Kidney tubule cell (primary cell): ENCODE data around the gene CTBP1.

Experiments used
- DNase-seq: peaks from one replicate; pipeline ENCODE4 v3.0.0-alpha.2; 2018; ENCODE audit warnings: low spot score

Gene CTBP1

DNA sequence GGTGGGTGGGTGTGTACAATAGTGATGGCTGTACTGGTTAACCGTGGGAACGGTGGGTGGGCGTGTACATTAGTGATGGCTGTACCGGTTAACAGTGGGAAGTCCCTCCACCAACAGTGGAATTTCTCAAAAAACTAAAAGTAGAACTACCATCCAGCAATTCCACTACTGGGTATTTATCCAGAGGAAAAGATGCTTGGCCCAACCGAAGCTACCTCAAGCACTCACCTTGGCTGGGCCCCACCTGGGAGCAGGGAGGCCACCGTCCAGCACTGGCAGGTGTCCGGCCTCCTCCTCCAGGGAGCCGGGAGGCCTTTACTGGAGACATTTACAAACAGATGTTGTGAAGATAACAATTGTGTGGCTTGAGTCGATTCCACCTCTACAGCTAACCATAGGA, 34.8 kb upstream of the CTBP1 start:
- no peak for DNase-seq

DNA sequence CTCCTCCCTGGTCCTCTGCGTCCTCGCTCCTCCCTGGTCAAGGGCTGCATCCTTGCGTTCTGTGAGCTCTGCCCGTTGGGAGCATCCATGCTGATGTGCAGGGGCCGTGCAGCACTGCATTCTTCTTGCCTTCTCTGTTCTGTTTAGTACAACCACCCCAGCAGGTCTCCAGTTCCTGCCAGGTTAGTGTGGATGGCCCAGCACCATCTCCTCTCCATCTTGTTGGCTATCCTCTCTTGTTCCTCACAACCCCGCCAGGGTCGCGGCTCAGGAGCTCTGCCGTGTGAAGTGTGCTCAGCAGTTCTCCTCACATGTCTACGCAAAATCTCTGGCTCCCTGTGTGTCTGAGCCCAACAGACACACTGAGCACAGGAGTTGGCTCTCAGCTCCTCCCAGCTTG, 30.3 kb upstream of the CTBP1 start:
- no peak for DNase-seq

DNA sequence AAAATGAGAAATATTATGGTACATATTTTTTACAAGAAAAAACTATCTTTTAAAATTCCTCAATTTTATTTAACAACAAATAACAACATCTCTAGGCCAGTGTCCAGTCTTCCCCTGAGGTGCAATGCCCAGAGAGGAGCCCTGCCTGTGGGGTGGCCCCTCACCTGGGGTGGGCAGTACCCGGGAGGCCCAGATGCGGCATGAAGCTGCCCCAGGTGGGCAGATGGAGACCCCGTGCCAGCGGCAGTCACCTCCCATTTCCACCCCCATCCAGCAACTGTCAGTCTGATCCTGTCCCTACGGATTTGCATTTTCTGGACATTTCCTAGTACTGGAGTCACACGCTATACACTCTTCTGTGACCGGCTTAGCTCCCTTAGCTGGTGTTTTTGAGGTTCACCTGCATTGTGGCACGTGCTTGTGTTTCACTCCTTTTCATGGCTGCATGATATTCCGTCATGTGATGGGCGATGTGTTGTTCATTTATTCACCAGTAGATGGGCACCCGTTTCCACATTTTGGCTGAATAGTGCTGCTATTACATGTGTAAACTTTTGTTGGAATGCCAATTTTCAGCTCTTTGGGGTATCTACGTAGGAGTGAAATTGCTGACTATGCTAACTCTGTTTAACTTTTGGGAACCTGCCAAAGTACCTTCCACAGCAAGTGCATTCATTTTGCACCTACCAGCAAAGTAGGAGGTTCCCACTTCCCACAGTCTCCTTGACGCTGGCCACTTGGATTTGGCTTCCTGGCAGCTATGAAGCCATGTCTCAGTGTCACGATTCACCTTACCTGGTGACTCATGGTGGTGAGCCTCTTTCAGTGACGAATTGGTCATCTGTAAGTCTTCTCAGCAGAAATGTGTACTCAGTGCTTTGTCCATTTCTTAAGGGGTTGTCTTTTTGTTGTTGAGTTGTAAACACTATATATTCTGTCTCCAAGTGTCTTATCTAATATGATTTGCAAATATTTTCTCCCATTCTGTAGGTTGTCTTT, 29.0 kb upstream of the CTBP1 start:
- peak; percentile 84 for DNase-seq

DNA sequence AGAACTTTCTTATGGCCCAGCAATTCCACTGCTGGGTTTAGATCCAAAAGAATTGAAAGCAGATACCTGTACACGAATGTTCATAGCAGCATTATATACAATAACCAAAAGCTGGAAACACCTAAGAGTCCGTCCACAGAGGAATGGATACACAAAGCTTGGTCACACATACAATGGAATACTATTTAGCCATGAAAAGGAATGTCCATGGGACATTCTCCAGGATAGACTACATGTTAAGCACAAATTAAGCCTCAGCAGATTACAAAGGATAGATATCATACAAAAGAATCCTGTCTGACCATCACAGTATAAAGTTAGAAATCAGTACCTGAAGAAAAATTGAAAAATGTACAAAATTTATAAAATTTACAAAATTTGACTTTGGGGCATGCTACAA, 28.1 kb upstream of the CTBP1 start:
- no peak for DNase-seq

DNA sequence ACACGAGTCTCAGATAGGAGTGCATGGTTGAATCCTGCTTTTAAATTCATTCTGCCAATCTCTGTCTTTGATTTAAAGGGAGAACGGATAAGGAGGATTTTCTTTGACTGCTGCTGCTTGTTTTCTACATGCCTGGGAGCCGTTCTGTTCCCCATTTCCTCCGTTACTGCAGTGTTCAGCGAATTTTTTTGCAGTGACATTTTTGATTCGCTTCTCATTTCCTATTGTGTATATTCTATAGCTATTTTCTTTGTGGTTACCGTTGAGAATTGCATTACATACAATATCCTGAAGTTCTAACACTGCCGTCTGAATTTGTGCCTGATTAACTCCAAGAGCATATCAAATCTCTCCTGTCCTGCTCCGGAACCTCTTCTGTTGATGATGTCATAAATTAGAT, 25.9 kb upstream of the CTBP1 start:
- DNase-seq: no peak

DNA sequence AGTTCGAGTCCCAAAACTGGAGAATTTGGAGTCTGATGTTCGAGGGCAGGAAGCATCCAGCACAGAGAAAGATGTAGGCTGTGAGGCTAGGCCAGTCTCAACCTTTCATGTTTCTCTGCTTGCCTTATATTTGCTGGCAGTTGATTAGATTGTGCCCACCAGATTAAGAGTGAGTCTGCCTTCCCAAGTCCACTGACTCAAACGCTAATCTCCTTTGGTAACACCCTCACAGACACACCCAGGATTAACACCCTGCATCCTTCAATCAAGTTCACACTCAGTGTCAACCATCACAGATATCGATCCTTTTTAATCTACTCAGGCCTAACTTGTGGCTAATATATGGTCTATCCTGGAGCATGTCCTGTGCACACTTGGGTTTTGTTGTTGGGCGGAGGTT, 22.8 kb upstream of the CTBP1 start:
- no peak for DNase-seq

DNA sequence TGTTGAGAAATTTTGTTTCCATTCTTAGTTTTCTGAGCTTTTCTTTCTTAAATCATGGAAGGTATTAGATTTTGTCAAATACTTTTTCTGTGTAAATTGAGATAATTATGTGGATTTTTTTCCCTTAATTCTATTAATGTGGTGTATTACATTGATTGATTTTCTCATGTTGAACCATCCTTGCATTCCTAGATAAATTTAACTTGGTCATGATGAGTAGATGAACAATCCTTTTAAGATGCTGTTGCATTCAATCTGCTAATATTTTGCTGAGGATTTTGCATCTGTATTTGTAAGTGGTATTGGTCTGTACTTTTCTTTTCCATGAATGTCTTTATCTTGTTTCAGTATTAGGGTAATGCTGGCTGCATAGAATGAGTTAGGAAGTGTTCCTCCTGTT, 20.3 kb upstream of the CTBP1 start:
- no peak for DNase-seq

DNA sequence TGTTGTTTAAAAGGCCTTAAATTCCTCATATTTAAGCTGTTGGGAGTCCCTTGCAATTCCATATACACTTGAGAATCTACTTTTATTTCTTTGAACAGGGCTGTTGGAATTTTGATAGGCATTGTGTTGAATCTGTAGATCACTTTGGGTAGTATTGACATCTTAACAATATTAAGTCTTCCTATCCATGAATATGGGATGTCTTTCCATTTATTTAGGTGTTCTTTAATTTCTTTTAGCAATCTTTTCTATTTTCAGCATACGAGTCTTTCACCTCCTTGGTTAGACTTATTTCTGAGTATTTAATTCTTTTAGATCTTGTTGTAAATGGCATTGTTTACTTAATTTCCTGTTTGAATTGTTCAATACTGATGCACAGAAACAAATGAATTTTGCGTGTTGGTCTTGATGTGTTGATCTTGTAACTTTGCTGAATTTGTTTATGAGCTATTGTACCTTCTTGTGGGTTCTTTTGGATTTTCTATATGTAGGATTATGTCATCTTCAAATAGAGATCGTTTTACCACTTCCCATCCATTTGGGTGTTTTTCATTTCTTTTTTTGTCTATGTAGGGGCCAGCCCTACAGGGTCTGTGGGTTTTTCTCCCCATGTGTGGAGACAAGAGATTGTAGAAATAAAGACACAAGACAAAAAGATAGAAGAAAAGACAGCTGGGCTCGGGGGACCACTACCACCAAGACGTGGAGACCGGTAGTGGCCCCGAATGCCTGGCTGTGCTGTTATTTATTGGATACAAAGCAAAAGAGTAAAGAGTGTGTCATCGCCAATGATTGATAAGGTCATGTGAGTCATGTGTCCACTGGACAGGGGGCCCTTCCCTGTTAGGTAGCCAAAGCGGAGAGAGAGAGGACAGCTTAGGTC, 18.2 kb upstream of the CTBP1 start:
- DNase-seq: no peak

DNA sequence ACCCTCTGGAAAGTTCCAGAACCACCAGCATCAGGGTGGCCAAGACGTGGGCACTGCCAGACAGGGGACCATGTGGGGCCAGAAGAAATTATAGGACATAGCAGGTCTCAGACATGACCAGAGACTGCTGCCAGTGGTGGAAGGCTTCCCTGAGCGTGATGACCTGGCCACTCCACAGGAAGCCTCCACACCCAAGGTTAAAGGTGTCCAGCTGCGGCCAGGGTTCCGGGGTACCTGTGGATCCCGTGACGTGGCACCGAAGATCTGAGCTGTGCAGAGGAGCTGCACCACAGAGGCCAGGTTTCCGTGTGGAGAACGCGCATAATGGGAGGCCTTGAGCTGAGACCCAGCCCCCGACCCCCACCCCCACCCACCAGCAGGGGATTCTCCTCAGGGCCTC, 16.4 kb upstream of the CTBP1 start:
- DNase-seq: no peak

DNA sequence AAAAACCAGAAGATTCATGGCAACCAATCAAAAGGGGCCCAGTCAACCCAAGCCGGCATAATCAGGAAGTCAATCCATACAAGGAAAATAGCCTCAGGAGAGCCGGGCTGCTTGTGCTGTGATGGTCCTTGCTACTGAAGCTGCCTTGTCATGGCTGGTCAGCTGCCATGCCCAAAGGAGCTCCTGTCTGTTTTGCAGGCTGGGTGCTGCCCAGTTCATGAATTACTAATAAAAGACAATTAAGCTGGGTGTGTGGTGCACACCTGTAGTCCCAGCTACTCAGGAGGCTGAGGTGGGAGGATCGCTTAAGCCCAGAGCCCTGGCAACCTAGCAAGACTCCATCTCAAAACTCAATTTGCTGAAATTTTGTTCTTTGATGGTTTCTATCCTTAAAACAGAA, 16.0 kb upstream of the CTBP1 start:
- DNase-seq: no peak

DNA sequence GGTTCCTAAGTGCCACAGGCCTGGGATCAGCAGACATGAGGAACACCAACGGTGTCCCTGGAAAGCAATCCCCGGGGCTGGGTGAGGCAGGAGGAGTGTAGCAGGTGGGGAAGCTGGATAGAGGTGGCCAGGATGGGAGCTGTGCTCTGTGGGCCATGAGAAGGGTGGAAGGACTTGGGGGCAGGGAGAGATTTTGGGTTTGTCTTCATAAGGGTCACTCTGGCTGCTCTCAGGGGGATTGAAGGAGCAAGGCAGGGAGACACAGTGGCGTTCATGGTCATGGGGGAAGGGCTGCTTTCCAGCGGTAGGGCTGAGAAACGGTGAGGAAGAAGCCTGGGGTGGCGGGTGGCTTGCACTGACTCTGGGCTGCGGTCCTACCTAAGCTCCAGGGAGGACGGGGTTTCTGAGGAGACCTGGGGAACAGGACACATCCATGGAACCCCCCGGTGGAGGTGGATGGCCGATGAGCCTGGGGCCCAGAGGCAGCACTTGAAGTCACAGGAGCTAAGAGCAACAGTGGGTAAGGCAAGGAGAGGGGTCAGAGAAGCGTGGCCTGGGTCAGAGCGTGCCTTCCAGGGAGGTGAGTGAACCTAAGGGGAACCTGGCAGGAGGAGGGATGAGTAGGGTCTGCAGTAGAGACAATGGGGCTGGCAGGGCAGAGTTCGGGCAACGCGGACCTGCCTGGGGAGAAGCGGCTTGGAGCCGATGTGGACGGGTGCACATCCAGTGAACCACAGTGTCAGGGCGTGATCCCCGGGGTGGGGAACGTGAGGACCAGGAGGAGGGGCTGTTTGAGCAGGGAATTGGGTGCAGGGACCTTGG, 12.4 kb upstream of the CTBP1 start:
- DNase-seq: no peak

DNA sequence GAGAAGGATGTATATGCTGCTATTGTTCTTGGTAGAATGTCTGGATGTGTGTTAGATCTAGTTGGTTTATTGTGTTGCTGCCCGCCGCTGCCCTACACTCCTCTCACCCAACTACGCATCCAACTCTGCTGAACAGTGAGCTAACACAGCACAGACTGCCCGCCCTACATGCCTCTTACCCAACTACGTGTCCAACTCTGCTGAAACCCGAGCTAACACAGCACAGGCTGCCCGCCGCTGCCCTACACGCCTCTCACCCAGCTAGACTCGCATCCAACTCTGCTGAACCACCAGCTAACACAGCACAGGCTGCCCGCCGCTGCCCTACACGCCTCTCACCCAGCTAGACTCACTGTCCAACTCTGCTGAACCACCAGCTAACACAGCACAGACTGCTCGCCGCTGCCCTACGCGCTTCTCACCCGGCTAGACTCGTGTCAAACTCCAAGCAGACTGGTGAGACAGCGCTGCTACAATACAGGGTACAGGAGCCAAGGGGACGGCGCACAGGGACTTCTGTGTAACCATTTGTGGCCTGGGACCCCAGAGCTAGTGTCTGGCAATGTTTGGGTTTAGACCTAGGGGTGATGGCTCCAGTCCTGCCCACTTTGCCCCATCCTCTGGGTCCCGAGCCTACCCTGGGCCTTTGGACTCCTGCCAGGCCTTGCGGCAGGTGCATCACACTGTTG, 11.6 kb upstream of the CTBP1 start:
- no peak for DNase-seq

DNA sequence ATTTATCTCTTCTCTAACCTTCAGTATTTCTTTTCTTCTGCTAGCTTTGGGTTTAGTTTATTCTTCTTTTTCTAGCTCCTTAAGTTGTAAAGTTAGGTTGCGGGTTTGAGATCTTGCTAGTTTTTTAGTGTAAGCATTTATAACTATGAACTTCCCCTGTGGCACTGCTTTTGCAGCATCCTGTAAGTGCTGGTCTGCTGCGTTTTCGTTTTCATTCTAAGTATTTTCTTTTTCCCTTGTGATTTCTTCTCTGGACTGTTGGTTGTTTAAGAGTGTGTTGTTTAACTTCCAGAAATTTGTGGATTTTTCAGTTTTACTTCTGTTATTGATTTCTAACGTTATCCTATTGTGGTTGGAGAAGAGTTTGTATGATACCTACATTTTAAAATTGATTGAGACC, 11.0 kb upstream of the CTBP1 start:
- no peak for DNase-seq

DNA sequence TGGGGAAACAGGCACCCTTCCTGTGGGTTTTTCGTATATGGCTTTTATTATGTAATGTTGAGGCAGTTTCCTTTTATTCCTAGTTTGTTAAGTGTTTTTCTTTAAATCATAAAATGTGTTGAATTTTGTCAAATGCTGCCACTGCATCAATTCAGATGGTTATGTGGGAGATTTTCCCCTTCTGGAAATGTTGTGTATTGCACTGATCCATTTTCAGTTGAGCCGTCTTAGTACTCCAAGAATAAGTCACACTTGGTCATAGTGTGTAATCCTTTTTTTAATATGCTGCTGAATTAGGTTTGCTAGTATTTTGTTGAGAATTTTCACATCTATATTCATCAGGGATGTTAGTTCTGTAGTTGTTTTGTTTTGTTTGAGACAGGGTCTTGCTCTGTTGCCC, 9.5 kb upstream of the CTBP1 start:
- no peak for DNase-seq

DNA sequence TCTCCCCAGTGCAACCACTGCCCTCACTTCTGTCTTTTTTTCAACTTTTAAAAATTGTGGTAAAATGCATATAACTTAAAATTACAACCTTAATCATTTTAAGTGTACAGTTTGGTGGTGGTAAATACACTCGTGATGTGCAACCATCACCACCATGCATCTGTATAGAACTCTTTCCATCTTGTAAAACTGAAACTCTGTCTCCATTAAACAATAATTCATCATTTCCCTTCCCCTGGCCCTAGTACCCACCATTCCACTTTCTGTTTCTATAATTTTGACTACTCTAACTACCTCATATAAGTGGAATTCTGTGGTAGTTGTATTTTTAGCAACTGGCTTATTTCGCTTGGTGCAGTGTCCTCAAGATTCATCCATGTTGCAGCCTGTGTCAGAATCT, 6.8 kb upstream of the CTBP1 start:
- no peak for DNase-seq

DNA sequence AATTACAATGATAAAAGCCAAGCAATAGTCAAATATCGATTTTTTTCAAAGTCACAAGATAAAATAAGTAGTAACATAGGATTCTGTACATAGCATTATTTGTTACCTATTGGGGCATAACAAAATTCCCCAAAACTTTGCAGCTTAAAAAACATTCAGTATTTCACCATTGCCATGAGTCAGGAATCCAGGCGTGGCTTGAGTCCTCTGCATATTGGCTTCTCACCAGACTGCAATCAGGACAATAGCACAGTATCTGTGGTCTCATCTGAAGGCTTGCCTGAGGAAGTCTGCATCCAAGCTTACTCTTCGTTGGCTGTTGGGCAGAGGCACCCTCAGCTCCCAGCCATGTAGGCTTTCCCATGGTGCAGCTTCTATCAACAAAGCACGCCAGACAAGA, 6.2 kb upstream of the CTBP1 start:
- DNase-seq: no peak

DNA sequence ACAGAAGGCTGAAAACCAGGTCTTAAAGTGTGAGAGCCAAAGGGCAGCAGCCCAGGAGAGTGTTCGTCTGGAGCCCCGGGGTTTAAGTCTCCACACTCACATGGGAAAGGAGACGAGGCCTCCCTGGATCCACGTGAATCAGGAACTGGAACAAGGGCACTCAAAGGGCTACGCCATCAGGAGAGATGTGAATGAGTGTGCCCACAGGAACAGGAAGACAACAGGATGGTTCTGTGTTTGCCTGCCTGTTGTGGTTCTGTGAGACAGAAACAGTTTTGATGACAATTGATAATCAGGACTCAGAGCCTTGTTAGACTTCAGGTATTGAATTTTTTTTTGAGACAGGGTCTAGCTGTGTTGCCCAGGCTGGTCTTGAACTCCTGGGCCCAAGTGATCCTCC, 4.9 kb upstream of the CTBP1 start:
- DNase-seq: no peak

DNA sequence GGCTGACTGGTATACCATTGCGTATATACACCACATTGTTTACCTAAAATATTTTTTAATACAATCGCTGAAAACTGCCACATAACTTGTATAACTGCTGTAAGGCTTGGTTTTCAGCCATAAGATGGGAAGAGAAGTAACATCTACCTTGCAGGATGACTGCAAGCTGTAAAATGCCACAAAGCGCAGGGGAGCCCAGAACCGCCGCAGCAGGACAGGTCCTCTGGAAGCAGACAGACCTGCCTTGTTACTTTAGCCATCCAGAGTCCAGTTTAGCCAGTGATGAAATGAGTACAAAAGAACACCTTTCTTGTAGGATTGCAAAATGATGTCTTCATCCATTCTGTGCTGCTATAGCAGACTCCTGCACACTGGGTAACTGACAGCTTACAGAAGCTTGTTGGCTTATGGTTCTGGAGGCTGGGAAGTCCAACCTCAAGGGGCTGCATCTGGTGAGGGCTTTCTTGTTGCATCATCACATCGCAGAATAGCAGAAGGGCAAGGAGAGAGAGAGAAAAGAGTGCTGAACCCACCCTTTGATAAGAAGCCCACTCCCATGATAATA, 4.1 kb upstream of the CTBP1 start:
- no peak for DNase-seq

DNA sequence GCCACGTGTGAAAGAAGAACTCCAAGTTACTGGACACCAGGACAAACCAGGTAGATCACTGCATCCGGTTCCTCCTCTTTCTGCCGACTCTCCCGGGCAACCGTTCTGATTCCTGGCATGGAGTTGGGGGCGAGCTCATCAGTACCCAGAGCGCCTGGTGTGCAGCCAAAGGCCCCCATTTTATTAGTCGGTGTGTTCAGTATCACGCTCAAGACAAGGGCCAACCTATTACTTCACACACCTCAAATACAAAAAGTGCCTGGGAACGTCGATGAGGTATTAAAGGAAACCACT, 2.8 kb upstream of the CTBP1 start:
- DNase-seq: no peak

DNA sequence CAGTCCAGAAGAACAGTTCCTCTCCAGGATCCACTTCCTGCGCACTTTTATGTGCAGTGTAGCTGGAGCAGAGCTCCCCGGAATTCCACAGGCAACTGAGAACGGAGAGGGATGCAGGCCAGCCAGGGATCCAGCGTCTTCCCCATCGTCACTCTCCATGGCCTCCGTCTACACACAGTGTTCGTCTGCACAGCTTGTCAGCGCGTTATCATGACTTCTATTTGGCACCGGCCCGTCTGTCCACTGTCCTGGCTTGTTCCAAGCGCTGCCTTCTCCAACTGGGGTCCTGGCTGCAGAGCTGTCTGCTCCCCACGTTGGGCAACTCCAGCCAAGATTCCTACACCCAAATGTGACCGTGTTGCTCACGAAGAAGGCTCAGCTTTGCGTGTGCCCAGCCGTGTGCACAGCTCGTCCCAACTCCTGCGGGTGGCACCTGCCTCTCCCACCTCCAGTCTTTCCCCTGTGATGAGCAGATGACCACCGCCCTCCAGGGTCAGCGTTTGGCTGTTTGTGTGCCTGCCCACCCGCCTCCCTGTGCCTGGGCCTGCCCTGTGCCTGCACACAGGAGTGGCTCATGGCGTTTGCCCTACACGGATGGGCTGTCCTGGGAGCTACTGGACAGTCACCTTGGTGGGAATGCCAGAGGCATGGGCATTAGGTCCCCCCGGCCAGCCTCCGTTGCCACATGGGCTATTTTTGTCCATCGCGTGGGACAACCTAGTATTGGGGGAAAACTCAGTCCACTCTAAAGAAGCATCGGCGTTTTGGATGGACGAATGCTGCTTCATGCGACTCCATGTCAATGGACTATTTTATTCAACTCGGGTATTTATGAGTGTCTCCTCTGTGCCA, 2.2 kb upstream of the CTBP1 start:
- no peak for DNase-seq

DNA sequence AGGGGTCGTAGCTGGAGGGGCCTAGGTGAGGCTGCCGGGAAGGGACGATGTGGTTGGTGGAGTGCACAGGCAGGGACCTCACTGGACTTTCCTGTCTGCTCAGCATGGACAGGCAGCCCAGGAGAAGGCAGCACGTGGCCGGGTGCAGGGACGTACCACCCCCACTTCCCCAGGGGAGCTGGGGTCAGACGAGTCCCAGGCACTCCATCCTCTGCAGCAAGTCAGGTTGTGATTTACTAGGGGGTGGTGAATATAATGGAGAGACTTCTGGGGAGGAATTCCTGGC, 1.5 kb upstream of the CTBP1 start:
- DNase-seq: no peak
